K562 (cell line): ENCODE results near the gene DNAJC15. TPM values are rescaled to one million over a fixed set of nuclear protein-coding genes. Genes with fewer than 3 reads are reported as not detected.

Experiments used
- ATAC-seq: fragments of 200-7000 bp; cut with Tn5 transposase; 3 replicates; pipeline ENCODE4 v1.9.1; 2020; ENCODE audit warnings: moderate library complexity
- BruUV-seq: library from RNA; stranded (reverse); fragments of 400-500 nt; replicated peaks from 2 replicates; lab custom pipeline; 2021; lab: Mats Ljungman, UMichigan
- CTCF ChIA-PET: fragments of 300-600 bp; formaldehyde crosslinking; extraction: SDS; loops from one replicate; lab custom pipeline; 2021; ENCODE audit warnings: low intra/inter-chr PET ratio; lab: Yijun Ruan, JAX
- POLR2A ChIA-PET: fragments of 300-600, 350-650 bp; sonication (Branson Sonifier 250); formaldehyde crosslinking; extraction: SDS; loops from one replicate; lab custom pipeline; 2021; ENCODE audit warnings: antibody characterized with exemption, inconsistent platforms; lab: Yijun Ruan, JAX
- DNase-seq, 4 experiments: peaks; one replicate each; pipeline versions ENCODE4 v3.0.0 to v3.0.0-alpha.2; 2011 to 2018; ENCODE audit warnings: low spot score in 3 of 4, mixed read lengths in 3 of 4; ENCODE audit errors: extremely low read depth in 1 of 4
- FAIRE-seq: peaks from 2 replicates; lab custom pipeline; 2011; peaks lifted over from hg19 to GRCh38; lab: Jason Lieb, UNC
- H2AFZ ChIP-seq: 2 replicates; pipeline ENCODE4 v1.6.0; 2011; ENCODE audit warnings: low read depth, low read length, control low read depth, inconsistent platforms
- H3K27ac ChIP-seq: fragments of 200-600 bp; 3 replicates; pipeline ENCODE4 v1.8.0; 2011; ENCODE audit warnings: low read depth, mild to moderate bottlenecking, control low read depth, inconsistent platforms, low read length, moderate library complexity, mixed read lengths; ENCODE audit errors: extremely low read depth
- H3K27me3 ChIP-seq, 2 experiments: fragments of 300-600 bp in 1 of 2; 2 replicates in 1 of 2; 3 replicates in 1 of 2; pipeline versions ENCODE4 v1.6.0 to v1.8.0; 2011; ENCODE audit warnings: inconsistent platforms in 2 of 2, low read length in 2 of 2, mild to moderate bottlenecking in 1 of 2, mixed read lengths in 1 of 2, moderate library complexity in 1 of 2; ENCODE audit not compliant: control insufficient read depth in 2 of 2, insufficient read depth in 2 of 2
- H3K36me3 ChIP-seq: fragments of 300-600 bp; 3 replicates; pipeline ENCODE4 v1.8.0; 2011; ENCODE audit warnings: mild to moderate bottlenecking, low read length, inconsistent platforms; ENCODE audit not compliant: control insufficient read depth, insufficient read depth
- H3K4me1 ChIP-seq, 2 experiments: fragments of 200-600 bp in 1 of 2; replicated peaks in 1 of 2; 2 replicates in 1 of 2; 3 replicates in 1 of 2; pipeline versions ENCODE4 v1.5.1 to v1.8.0; 2011; ENCODE audit warnings: inconsistent platforms in 2 of 2, low read length in 2 of 2, mild to moderate bottlenecking in 1 of 2, mixed read lengths in 1 of 2, moderate library complexity in 1 of 2; ENCODE audit not compliant: control insufficient read depth in 2 of 2, insufficient read depth in 2 of 2
- H3K4me2 ChIP-seq: 2 replicates; pipeline ENCODE4 v1.6.1; 2011; ENCODE audit warnings: low read length, control low read depth, inconsistent platforms, mixed read lengths; ENCODE audit not compliant: insufficient read depth
- H3K4me3 ChIP-seq: fragments of 200-600 bp; sonication (generic), shearing (Covaris generic); 2 replicates; pipeline ENCODE4 v1.5.1; 2016; ENCODE audit warnings: control low read depth, inconsistent platforms
- H3K79me2 ChIP-seq: fragments of 200-600 bp; 3 replicates; pipeline ENCODE4 v1.8.0; 2011; ENCODE audit warnings: low read length, inconsistent platforms; ENCODE audit not compliant: control insufficient read depth, insufficient read depth
- H3K9ac ChIP-seq, 2 experiments: 2 replicates each; pipeline versions ENCODE4 v1.6.0 to v1.6.1; 2011; ENCODE audit warnings: low read depth in 2 of 2, low read length in 2 of 2, control low read depth in 1 of 2, inconsistent platforms in 1 of 2, mild to moderate bottlenecking in 1 of 2, mixed read lengths in 1 of 2; ENCODE audit not compliant: insufficient read depth in 1 of 2
- H3K9me1 ChIP-seq: one replicate; pipeline ENCODE4 v1.6.0; 2011; ENCODE audit warnings: inconsistent platforms, mild to moderate bottlenecking, low read length, moderate library complexity; ENCODE audit not compliant: control insufficient read depth, insufficient read depth
- H3K9me3 ChIP-seq: replicated peaks from 2 replicates; pipeline ENCODE4 v1.5.1; 2011; ENCODE audit warnings: low read depth, low read length, inconsistent platforms; ENCODE audit not compliant: control insufficient read depth, insufficient read depth
- H4K20me1 ChIP-seq: replicated peaks from 2 replicates; pipeline ENCODE4 v1.6.1; 2011; ENCODE audit warnings: low read length, inconsistent platforms, mixed read lengths; ENCODE audit not compliant: control insufficient read depth, insufficient read depth
- BHLHE40 ChIP-seq: IDR thresholded peaks from 2 replicates; pipeline ENCODE4 v1.6.1; 2011; ENCODE audit warnings: low read length, improper control_type of control experiment
- CBX2 ChIP-seq: fragments of 200-600 bp; sonication (generic); IDR thresholded peaks from one replicate; pipeline ENCODE4 v1.6.1; 2012; ENCODE audit warnings: mild to moderate bottlenecking, low read length, inconsistent platforms; ENCODE audit not compliant: insufficient read depth, poor library complexity, severe bottlenecking
- CCAR2 ChIP-seq: fragments of 200-400 bp; formaldehyde crosslinking; IDR thresholded peaks from 2 replicates; pipeline ENCODE4 v1.6.1; 2017; ENCODE audit warnings: mild to moderate bottlenecking, low read depth, low read length
- FOXJ3 ChIP-seq: sonication (generic); formaldehyde crosslinking; IDR thresholded peaks from 2 replicates; pipeline ENCODE4 v1.4.0; 2020; ENCODE audit warnings: mild to moderate bottlenecking, missing genetic modification reagents
- JUND ChIP-seq, 2 experiments: IDR thresholded peaks; 2 replicates in 1 of 2; 3 replicates in 1 of 2; pipeline ENCODE4 v1.6.1; 2011; ENCODE audit warnings: borderline replicate concordance in 2 of 2, low read depth in 2 of 2, low read length in 2 of 2, improper control_type of control experiment in 1 of 2, missing biosample characterization in 1 of 2, missing genetic modification characterization in 1 of 2, missing genetic modification reagents in 1 of 2
- KDM1A ChIP-seq, 2 experiments: fragments of 450-650 bp; IDR thresholded peaks; 2 replicates each; pipeline ENCODE4 v1.6.1; 2016; ENCODE audit warnings: mild to moderate bottlenecking in 2 of 2
- MAFK ChIP-seq: IDR thresholded peaks from 2 replicates; pipeline ENCODE4 v1.6.1; 2011; ENCODE audit warnings: low read length, improper control_type of control experiment
- MEF2A ChIP-seq: IDR thresholded peaks from 2 replicates; pipeline ENCODE4 v1.6.1; 2011; ENCODE audit warnings: low read depth, mild to moderate bottlenecking, low read length, moderate library complexity; ENCODE audit not compliant: control insufficient read depth
- NEUROD1 ChIP-seq: fragments of 150-350 bp; IDR thresholded peaks from 2 replicates; pipeline ENCODE4 v1.6.1; 2014; ENCODE audit warnings: borderline replicate concordance, low read length, low read depth; ENCODE audit not compliant: partially characterized antibody
- NRF1 ChIP-seq, 2 experiments: fragments of 450-650 bp; IDR thresholded peaks in 1 of 2; conservative IDR thresholded peaks in 1 of 2; 2 replicates each; pipeline ENCODE4 v1.6.1; 2014; ENCODE audit warnings: mild to moderate bottlenecking in 2 of 2
- RBM14 ChIP-seq: fragments of 200-400 bp; formaldehyde crosslinking; IDR thresholded peaks from 2 replicates; pipeline ENCODE4 v1.6.1; 2018; ENCODE audit warnings: low read depth, mild to moderate bottlenecking, low read length, moderate library complexity, borderline replicate concordance; ENCODE audit not compliant: insufficient read depth
- RBM25 ChIP-seq: fragments of 200-400 bp; formaldehyde crosslinking; IDR thresholded peaks from 2 replicates; pipeline ENCODE4 v1.6.1; 2018; ENCODE audit warnings: low read length, low read depth, moderate library complexity; ENCODE audit not compliant: severe bottlenecking
- ZNF584 ChIP-seq: fragments of 200-800 bp; sonication (Bioruptor generic); IDR thresholded peaks from 2 replicates; pipeline ENCODE4 v1.6.1; 2016; ENCODE audit warnings: low read depth, mild to moderate bottlenecking, missing genetic modification characterization, missing compliant biosample characterization
- ZNF707 ChIP-seq: fragments of 250-450 bp; sonication (Bioruptor Pico); conservative IDR thresholded peaks from 2 replicates; pipeline ENCODE4 v1.8.0; 2022; ENCODE audit warnings: inconsistent platforms, mild to moderate bottlenecking, moderate library complexity
- WGBS: fragments of 100-300 bp; shearing (Covaris generic); methylation state at CpG from one replicate; pipeline ENCODE4 v1.1.6; 2016; ENCODE audit warnings: low coverage, mixed read lengths; ENCODE audit not compliant: insufficient coverage; ENCODE audit errors: missing lambda C conversion rate; 5-methylcytosine and 5-hydroxymethylcytosine counted together
- in situ Hi-C: fragments of 300-500 bp; cut with MboI; formaldehyde crosslinking; loops from 4 replicates; pipeline ENCODE4 v1.15.0; 2018; ENCODE audit warnings: inconsistent platforms, mixed read lengths
- intact Hi-C: fragments of 100-400 bp; cut with micrococcal nuclease; formaldehyde crosslinking; loops from 2 replicates; pipeline ENCODE4 v1.14.2; 2022
- polyA plus RNA-seq, 8 experiments: library from polyadenylated mRNA; depleted of rRNA in 4 of 8; stranded (reverse) in 5 of 8; unstranded in 3 of 8; fragments of >200 nt; fragmentation: Nextera tagmentation in 2 of 8; fragmentation: Illumina TruSeq in 1 of 8; extraction: Ambion mirVana in 2 of 8; extraction: Trizol in 1 of 8; gene quantifications; 2 replicates each; pipeline versions ENCODE4 v1.2.1 to v1.2.3, GENCODE V29; 2011 to 2014; ENCODE audit warnings: inconsistent platforms in 1 of 8, missing spikeins in 1 of 8
- total RNA-seq, 7 experiments: library from RNA; depleted of rRNA in 6 of 7; stranded (reverse); fragments of >200 nt in 6 of 7; fragmentation: Illumina TruSeq in 2 of 7; extraction: Trizol in 2 of 7; gene quantifications; 2 replicates each; pipeline versions ENCODE4 v1.2.1 to v1.2.3, GENCODE V29; 2011 to 2021; ENCODE audit warnings: low replicate concordance in 1 of 7
- TF ChIP-seq, protein P1 (sequence below), 2 experiments: fragments of 450-650 bp; IDR thresholded peaks; 2 replicates each; pipeline ENCODE4 v1.6.1; 2016; ENCODE audit warnings: mild to moderate bottlenecking in 2 of 2, borderline replicate concordance in 1 of 2, low read depth in 1 of 2, moderate library complexity in 1 of 2

Gene DNAJC15
- total and polyA plus RNA-seq, 9 of the 15 experiments (the other 6 are each of a cell fraction or from before 2014, with no cell fraction given): 0.47 to 3.8 (median 1.0) TPM

DNA sequence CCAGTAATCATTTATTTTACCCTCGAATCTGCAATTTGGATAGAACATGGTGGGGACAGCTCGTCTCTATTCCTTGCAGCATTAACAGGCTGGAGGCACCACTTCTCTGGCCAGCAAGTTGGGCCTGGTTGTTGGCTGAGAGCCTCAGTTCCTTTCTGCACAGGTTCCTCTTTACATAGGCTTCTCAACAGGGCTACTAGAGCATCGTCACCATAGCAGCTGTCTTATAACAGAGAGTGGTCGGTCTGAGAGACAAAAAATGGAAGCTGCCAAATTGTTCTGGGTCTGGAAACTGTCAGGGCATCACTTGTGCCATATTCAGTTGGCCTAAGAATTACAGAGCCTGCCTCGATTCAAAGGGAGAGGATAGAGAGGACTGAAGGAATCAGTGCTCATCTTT is 86.7 kb downstream of the DNAJC15 start:
- in situ Hi-C loops (no loop called here), intact Hi-C loops (no loop called here)
- H3K4me1 ChIP-seq: no peaks in the 10 kb centered on the region
- no TSS peak for BruUV-seq
- ATAC-seq (no peak), FAIRE-seq (no peak), DNase-seq (no peak)
- no peaks in the 10 kb centered on the region for H4K20me1 ChIP-seq
- H3K79me2 ChIP-seq: no peaks in the 10 kb centered on the region
- POLR2A ChIA-PET: interaction anchor here (0.6 kb wide), 1 partner anchor 27 kb away, joined by 3 read pairs; no protein-coding TSS in a partner anchor
- no peak overlapping the region for H3K27ac ChIP-seq
- H2AFZ ChIP-seq: no peak overlapping the region
- no peaks in the 10 kb centered on the region for H3K9me3 ChIP-seq
- no peak overlapping the region for H3K4me2 ChIP-seq
- H3K9ac ChIP-seq: no peak overlapping the region
- H3K9me1 ChIP-seq: no peaks in the 10 kb centered on the region
- no peak overlapping the region for H3K4me3 ChIP-seq
- H3K36me3 ChIP-seq: no peaks in the 10 kb centered on the region
- no peaks in the 10 kb centered on the region for H3K27me3 ChIP-seq
- CTCF ChIA-PET: no interaction called here
- 0% methylated on average over 5 of the region's 5 CpGs for WGBS
- no peak for TF ChIP-seq RBM25
- no peak for TF ChIP-seq NRF1 (conservative IDR thresholded peaks at IDR 0.05 in 1 of 2, IDR thresholded peaks at IDR 0.05 in 1 of 2)
- TF ChIP-seq JUND (IDR thresholded peaks at IDR 0.05; ENCODE audit: borderline replicate concordance, low read depth, low read length): no peak
- no peak for TF ChIP-seq JUND (tag; IDR thresholded peaks at IDR 0.05; ENCODE audit: borderline replicate concordance, low read depth, low read length)
- no peak for TF ChIP-seq ZNF584 (CRISPR knock-in tag)
- TF ChIP-seq CBX2: no peak
- no peak for TF ChIP-seq MEF2A
- TF ChIP-seq BHLHE40: no peak
- TF ChIP-seq ZNF707 (CRISPR knock-in tag): no peak
- no peak for TF ChIP-seq MAFK
- no peak for TF ChIP-seq KDM1A (IDR thresholded peaks at IDR 0.05)
- TF ChIP-seq NEUROD1: no peak
- TF ChIP-seq, protein P1, sequence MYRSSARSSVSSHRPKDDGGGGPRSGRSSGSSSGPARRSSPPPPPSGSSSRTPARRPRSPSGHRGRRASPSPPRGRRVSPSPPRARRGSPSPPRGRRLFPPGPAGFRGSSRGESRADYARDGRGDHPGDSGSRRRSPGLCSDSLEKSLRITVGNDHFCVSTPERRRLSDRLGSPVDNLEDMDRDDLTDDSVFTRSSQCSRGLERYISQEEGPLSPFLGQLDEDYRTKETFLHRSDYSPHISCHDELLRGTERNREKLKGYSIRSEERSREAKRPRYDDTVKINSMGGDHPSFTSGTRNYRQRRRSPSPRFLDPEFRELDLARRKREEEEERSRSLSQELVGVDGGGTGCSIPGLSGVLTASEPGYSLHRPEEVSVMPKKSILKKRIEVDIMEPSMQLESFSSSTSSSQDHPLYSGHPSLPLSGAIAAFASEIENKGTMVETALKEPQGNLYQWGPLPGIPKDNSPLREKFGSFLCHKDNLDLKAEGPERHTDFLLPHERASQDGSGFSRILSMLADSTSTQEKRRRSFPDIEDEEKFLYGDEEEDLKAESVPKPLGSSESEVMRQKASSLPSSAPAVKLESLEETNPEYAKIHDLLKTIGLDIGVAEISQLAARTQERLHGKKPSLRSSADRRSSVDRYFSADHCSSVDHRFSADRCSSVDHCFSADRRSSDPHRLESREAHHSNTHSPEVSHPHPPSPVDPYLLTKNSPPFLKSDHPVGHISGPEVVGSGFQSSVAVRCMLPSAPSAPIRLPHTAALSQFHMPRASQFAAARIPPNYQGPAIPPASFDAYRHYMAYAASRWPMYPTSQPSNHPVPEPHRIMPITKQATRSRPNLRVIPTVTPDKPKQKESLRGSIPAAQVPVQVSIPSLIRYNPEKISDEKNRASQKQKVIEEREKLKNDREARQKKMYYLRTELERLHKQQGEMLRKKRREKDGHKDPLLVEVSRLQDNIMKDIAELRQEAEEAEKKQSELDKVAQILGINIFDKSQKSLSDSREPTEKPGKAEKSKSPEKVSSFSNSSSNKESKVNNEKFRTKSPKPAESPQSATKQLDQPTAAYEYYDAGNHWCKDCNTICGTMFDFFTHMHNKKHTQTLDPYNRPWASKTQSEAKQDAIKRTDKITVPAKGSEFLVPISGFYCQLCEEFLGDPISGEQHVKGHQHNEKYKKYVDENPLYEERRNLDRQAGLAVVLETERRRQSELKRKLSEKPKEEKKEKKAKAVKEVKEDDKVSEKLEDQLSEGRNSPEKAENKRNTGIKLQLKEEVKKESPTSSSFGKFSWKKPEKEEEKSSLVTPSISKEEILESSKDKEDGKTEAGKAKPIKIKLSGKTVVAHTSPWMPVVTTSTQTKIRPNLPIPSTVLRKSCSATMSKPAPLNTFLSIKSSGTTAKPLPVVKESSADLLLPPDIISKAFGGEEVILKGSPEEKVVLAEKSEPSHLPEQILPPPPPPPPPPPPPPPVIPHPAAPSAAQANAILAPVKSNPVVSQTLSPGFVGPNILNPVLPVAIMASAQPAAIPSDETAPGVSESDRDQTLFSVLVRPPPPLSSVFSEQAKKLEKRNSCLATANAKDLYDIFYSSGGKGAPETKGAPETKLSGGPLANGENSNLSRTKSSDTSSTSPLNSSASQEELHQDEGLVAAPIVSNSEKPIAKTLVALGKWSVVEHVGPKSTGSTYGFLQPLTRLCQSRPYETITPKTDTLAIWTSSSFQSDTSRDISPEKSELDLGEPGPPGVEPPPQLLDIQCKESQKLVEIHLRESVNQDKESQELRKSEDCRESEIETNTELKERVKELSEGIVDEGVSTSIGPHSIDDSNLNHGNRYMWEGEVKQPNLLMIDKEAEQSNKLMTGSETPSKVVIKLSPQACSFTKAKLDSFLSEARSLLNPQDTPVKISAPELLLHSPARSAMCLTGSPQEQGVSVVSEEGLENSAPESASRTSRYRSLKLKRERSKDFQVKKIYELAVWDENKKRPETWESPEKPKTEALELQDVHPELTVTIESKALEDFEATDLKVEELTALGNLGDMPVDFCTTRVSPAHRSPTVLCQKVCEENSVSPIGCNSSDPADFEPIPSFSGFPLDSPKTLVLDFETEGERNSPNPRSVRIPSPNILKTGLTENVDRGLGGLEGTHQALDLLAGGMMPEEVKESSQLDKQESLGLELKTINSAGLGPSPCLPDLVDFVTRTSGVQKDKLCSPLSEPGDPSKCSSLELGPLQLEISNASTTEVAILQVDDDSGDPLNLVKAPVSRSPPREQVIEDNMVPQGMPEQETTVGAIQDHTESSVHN (IDR thresholded peaks at IDR 0.05; ENCODE audit: borderline replicate concordance in 1 of 2, low read depth in 1 of 2): no peak
- no peak for TF ChIP-seq CCAR2
- no peak for TF ChIP-seq RBM14
- TF ChIP-seq FOXJ3: no peak
